HG03108 (cell line): ENCODE results near the gene SNX24.
A peak's percentile ranks its signal among the peaks of the same experiment; 100 is the strongest.

ENCODE experiments used
- ATAC-seq: cut with Tn5 transposase; IDR thresholded peaks from one replicate; pipeline ENCODE4 v1.9.1; 2021; ENCODE audit warnings: moderate library complexity; ENCODE audit not compliant: unreplicated experiment

SNX24 gene

GRCh38 chr5:122915717-122916461 is 70.5 kb downstream of the SNX24 start:
- ATAC-seq: peak; percentile 96

- ATAC-seq: no peak
These were observed 71.1 kb downstream of the SNX24 start for GRCh38 chr5:122916490-122916889.

GRCh38 chr5:122919969-122920368 is 74.6 kb downstream of the SNX24 start:
- ATAC-seq: no peak

- ATAC-seq: no peak
These were observed 76.4 kb downstream of the SNX24 start for GRCh38 chr5:122921826-122922225.

- no peak for ATAC-seq
These were observed 78.8 kb downstream of the SNX24 start for GRCh38 chr5:122924203-122924602.

- no peak for ATAC-seq
These were observed 79.4 kb downstream of the SNX24 start for GRCh38 chr5:122924719-122925395.

GRCh38 chr5:122929001-122929400 is 83.6 kb downstream of the SNX24 start:
- no peak for ATAC-seq

- no peak for ATAC-seq
These were observed 84.6 kb downstream of the SNX24 start for GRCh38 chr5:122929980-122930379.

- ATAC-seq: no peak
These were observed 88.5 kb downstream of the SNX24 start for GRCh38 chr5:122933956-122934355.

- ATAC-seq: no peak
These were observed 90.7 kb downstream of the SNX24 start for GRCh38 chr5:122936088-122936487.

- ATAC-seq: no peak
These were observed 92.5 kb downstream of the SNX24 start for GRCh38 chr5:122937914-122938313.

GRCh38 chr5:122940890-122941289 is 95.5 kb downstream of the SNX24 start:
- no peak for ATAC-seq

- ATAC-seq: no peak
These were observed 96.3 kb downstream of the SNX24 start for GRCh38 chr5:122941737-122942136.

- no peak for ATAC-seq
These were observed 96.9 kb downstream of the SNX24 start for GRCh38 chr5:122942164-122942914.

GRCh38 chr5:122943050-122943698 is 97.8 kb downstream of the SNX24 start:
- no peak for ATAC-seq

- ATAC-seq: no peak
These were observed 98.6 kb downstream of the SNX24 start for GRCh38 chr5:122944051-122944450.

GRCh38 chr5:122947372-122947771 is 102.0 kb downstream of the SNX24 start:
- no peak for ATAC-seq

GRCh38 chr5:122947772-122948171 is 102.4 kb downstream of the SNX24 start:
- ATAC-seq: no peak

GRCh38 chr5:122948319-122948718 is 102.9 kb downstream of the SNX24 start:
- ATAC-seq: no peak

- no peak for ATAC-seq
These were observed 106.2 kb downstream of the SNX24 start for GRCh38 chr5:122951658-122952057.

- ATAC-seq: no peak
These were observed 109.3 kb downstream of the SNX24 start for GRCh38 chr5:122954719-122955118.
